ENCODE results near the gene FSTL3. TPM values are rescaled to one million over a fixed set of nuclear protein-coding genes. Genes with fewer than 3 reads are reported as not detected.

FSTL3 gene
- total RNA-seq, 1 experiment from 2014 or later = 6.8 TPM

GRCh38 chr19:723714-724113 is 47.5 kb downstream of the FSTL3 start:
- H2AK5ac ChIP-seq (ENCODE audit: insufficient read length, low read length) = no peak overlapping the region
- no peak overlapping the region for H4K8ac ChIP-seq (replicated peaks; ENCODE audit: insufficient read length, low read depth, low read length)
- no peaks in the 10 kb centered on the region for H4K20me1 ChIP-seq (ENCODE audit: control insufficient read depth, insufficient read depth, insufficient read length)
- H3K9me3 Mint-ChIP-seq = no peaks in the 10 kb centered on the region
- no CpG with 5 or more reads among the region's 18 CpGs for WGBS (ENCODE audit: extremely low coverage, insufficient read length, low lambda C conversion rate)
- H3K36me3 Mint-ChIP-seq (ENCODE audit: insufficient read depth in 1 of 3, low read depth in 3 of 3) = peaks cover 2 to 5% (median 5%) of the 10 kb centered on the region in 3 experiments; a peak in 6 of 7 replicates
- H3K9ac ChIP-seq (ENCODE audit: extremely low read depth, insufficient read length, low read length) = no peak overlapping the region
- no peak overlapping the region for H2AFZ ChIP-seq (ENCODE audit: low read length)
- no peak overlapping the region for H3K27ac ChIP-seq (ENCODE audit: insufficient read length, low read depth, low read length)
- no peak overlapping the region for H3T11ph ChIP-seq (ENCODE audit: low read length)
- no peaks in the 10 kb centered on the region for H3K23me2 ChIP-seq (ENCODE audit: insufficient read length, low read depth, low read length, poor library complexity, severe bottlenecking)
- no peaks in the 10 kb centered on the region for H3K9me3 ChIP-seq (ENCODE audit: control insufficient read depth, low read depth, low read length)
- TF ChIP-seq CTCF (conservative IDR thresholded peaks at IDR 0.05) = no peak
- no peak overlapping the region for H3K23ac ChIP-seq (ENCODE audit: insufficient read length, low read depth, low read length)
- H3K4me1 ChIP-seq (ENCODE audit: insufficient read depth, low read length) = no peaks in the 10 kb centered on the region
- H3K56ac ChIP-seq (ENCODE audit: insufficient read length, low read depth, low read length) = no peak overlapping the region
- H3K4ac ChIP-seq (ENCODE audit: low read depth, low read length) = no peak overlapping the region
- no peak overlapping the region for H3K4me3 Mint-ChIP-seq
- H3K27me3 ChIP-seq (ENCODE audit: insufficient read depth, low read length) = no peaks in the 10 kb centered on the region
- no peaks in the 10 kb centered on the region for H3K79me2 ChIP-seq (ENCODE audit: insufficient read depth, low read length)
- H3K4me1 Mint-ChIP-seq = peaks cover under 1% of the 10 kb centered on the region in 2 experiments; a peak in 3 of 4 replicates
- peak overlapping the region in 1 of 3 experiments; percentile 48; a peak in 1 of 7 replicates for H3K27ac Mint-ChIP-seq
- H2BK120ac ChIP-seq (ENCODE audit: low read depth, low read length, poor library complexity, severe bottlenecking) = no peak overlapping the region
- DNase-seq = no peak
- H3K79me1 ChIP-seq (ENCODE audit: insufficient read depth, low read depth, low read length, poor library complexity, severe bottlenecking) = no peaks in the 10 kb centered on the region
- no peak overlapping the region for H2BK12ac ChIP-seq (ENCODE audit: insufficient read length, low read depth, low read length)
- H3K14ac ChIP-seq (ENCODE audit: insufficient read depth, low read length) = no peak overlapping the region
- H2BK15ac ChIP-seq (ENCODE audit: low read depth, low read length) = no peak overlapping the region
- H2BK20ac ChIP-seq (ENCODE audit: low read depth, low read length, poor library complexity, severe bottlenecking) = no peak overlapping the region
- H3K18ac ChIP-seq (ENCODE audit: insufficient read length, low read depth, low read length) = no peak overlapping the region
- H4K91ac ChIP-seq (ENCODE audit: insufficient read length, low read depth, low read length) = no peak overlapping the region
- no peaks in the 10 kb centered on the region for H3K27me3 Mint-ChIP-seq (ENCODE audit: low read depth)
- H3K4me2 ChIP-seq (ENCODE audit: insufficient read depth, insufficient read length, low read length) = no peak overlapping the region
- no peak overlapping the region for H4K5ac ChIP-seq (ENCODE audit: insufficient read length, low read depth, low read length)
- H2BK5ac ChIP-seq (ENCODE audit: insufficient read length, low read length) = no peak overlapping the region

All from H9 (cell line).